ENCODE results near the gene SPATA16.
"Not testable (repeated sequence)": the region's sequence is repeated elsewhere in the genome, so short reads cannot be mapped to it uniquely, and the experiment has no call there.

SPATA16 gene

GRCh38 chr3:173037840-173038483 lies 103.1 kb downstream of the SPATA16 start:
- TF ChIP-seq CTCF (IDR thresholded peaks at IDR 0.05; ENCODE audit: extremely low read depth, missing control alignments), result no peak
- DNase-seq (ENCODE audit: low spot score), result no peak

- TF ChIP-seq CTCF (IDR thresholded peaks at IDR 0.05; ENCODE audit: extremely low read depth, missing control alignments), result no peak
- no peak for DNase-seq (ENCODE audit: low spot score)
Measured at GRCh38 chr3:173030273-173030672, 110.8 kb downstream of the SPATA16 start.

GRCh38 chr3:173028351-173028750 lies 112.7 kb downstream of the SPATA16 start:
- no peak for DNase-seq (ENCODE audit: low spot score)
- no peak for TF ChIP-seq CTCF (IDR thresholded peaks at IDR 0.05; ENCODE audit: extremely low read depth, missing control alignments)

GRCh38 chr3:173027429-173027828 lies 113.6 kb downstream of the SPATA16 start:
- no peak for TF ChIP-seq CTCF (IDR thresholded peaks at IDR 0.05; ENCODE audit: extremely low read depth, missing control alignments)
- no peak for DNase-seq (ENCODE audit: low spot score)

GRCh38 chr3:173025941-173026340 lies 115.1 kb downstream of the SPATA16 start:
- TF ChIP-seq CTCF (IDR thresholded peaks at IDR 0.05; ENCODE audit: extremely low read depth, missing control alignments), result no peak
- DNase-seq (ENCODE audit: low spot score), result no peak

- no peak for DNase-seq (ENCODE audit: low spot score)
- TF ChIP-seq CTCF (IDR thresholded peaks at IDR 0.05; ENCODE audit: extremely low read depth, missing control alignments), result no peak
Measured at GRCh38 chr3:173021547-173022185, 119.4 kb downstream of the SPATA16 start.

GRCh38 chr3:173020128-173020527 lies 120.9 kb downstream of the SPATA16 start:
- DNase-seq (ENCODE audit: low spot score), result not testable (repeated sequence)

- DNase-seq (ENCODE audit: low spot score), result no peak
- no peak for TF ChIP-seq CTCF (IDR thresholded peaks at IDR 0.05; ENCODE audit: extremely low read depth, missing control alignments)
Measured at GRCh38 chr3:173019378-173019777, 121.7 kb downstream of the SPATA16 start.

Measured in GM20000 (cell line).